LNCAP (cell line): ENCODE results near the gene NRF1.

Source experiments
- CTCF ChIP-seq: fragments of 450-650 bp; IDR thresholded peaks from 2 replicates; pipeline ENCODE4 v1.5.1; 2017; ENCODE audit warnings: mild to moderate bottlenecking

NRF1 gene

GRCh38 chr7:129665013-129665401 is 53.5 kb downstream of the NRF1 start:
- no peak for TF ChIP-seq CTCF

GRCh38 chr7:129667116-129667515 is 55.6 kb downstream of the NRF1 start:
- no peak for TF ChIP-seq CTCF

GRCh38 chr7:129667551-129667950 is 56.0 kb downstream of the NRF1 start:
- no peak for TF ChIP-seq CTCF

DNA sequence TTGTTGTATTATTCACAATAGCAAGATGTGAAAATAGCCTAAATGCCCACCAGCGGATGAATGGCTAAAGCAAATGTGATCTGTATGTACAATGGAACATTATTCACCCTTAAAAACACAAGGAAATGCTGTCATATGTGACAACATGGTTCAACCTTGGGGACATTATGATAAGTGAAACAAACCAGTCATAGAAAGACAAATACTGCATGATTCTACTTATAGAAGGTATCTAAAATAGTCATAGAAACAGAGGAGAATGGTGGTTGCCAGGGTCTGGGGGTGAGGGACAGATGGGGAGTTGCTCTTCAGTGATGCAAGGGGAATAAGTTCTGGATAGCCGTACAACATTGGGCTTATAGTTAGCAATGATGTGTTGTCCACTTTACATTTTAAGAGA is 58.4 kb downstream of the NRF1 start:
- no peak for TF ChIP-seq CTCF

DNA sequence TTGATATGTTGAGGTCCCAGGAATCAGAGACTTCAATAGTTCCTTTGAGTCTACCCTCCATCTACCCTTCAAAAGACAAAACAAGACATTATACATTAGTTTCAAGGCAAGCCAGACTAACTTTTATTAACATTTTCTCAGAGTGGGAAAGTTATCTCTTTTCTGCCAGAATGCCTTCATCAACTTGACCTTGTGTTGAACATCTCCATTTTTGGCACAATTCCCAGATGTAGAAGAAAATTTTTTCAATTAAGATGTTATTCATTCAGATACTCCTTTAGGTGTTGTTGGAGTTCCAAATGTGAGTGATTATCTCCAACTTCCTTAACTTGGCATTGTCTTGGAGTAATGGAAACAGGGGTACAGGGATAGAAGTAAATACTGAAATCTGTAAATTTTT is 59.1 kb downstream of the NRF1 start:
- TF ChIP-seq CTCF = no peak

DNA sequence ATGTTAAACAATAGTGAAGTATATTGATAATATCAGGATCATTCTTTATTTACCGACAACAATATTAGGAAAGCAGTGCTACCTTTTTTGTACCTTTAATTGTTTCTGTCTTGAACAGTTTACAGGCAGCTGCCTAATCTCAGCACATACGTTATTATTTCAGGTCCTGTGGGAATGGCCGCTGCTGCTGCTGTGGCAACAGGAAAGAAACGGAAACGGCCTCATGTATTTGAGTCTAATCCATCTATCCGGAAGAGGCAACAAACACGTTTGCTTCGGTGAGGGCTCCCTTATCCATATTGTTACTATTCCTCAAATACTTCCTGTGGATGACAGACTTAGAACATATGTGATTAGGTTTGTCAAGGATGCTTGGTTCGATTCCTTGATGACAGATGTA is 59.7 kb downstream of the NRF1 start:
- TF ChIP-seq CTCF = no peak

DNA sequence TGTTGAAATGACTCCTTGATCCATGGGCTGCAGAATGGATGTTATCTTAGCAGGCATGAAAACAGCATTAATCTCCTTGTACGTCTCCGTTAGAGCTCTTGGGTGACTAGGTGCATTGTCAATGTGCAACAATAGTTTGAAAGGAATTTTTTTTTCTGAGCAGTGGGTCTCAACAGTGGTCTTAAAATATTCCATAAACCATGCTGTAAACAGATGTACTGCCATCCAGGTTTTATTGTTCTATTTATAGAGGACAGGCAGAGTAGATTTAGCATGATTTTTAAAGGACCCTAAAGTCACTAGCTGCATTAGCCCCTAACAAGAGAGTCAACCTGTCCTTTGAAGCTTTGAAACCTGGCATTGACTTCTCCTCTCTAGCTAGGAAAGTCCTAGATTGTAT is 64.0 kb downstream of the NRF1 start:
- no peak for TF ChIP-seq CTCF

- no peak for TF ChIP-seq CTCF
Measured at GRCh38 chr7:129676017-129676897, 64.7 kb downstream of the NRF1 start.
